Ovary (tissue), 3 donors: ENCODE data around the gene RORB.

ENCODE experiments used
- CTCF ChIP-seq, 3 donors: fragments of 450-650 bp in 2 of 3; fragments of 200-600 bp in 1 of 3; IDR thresholded peaks; one replicate each; pipeline versions ENCODE4 v1.5.1 to v1.8.0; 2016 to 2022; ENCODE audit warnings: antibody characterized with exemption in 3 of 3, mild to moderate bottlenecking in 1 of 3
- EP300 ChIP-seq: sonication (generic); formaldehyde crosslinking; IDR thresholded peaks from one replicate; pipeline ENCODE4 v1.6.1; 2017; ENCODE audit warnings: antibody characterized with exemption
- donor health status: DM: no; HTN: no; CAD: no.

- TF ChIP-seq CTCF (IDR thresholded peaks at IDR 0.05): no peak
- no peak for TF ChIP-seq EP300
These were observed 30.6 kb downstream of the RORB start for GRCh38 chr9:74527718-74528117.
